Loucy (cell line): Measurements from ENCODE around the gene CAVIN3.

Source experiments
- EZH2phosphoT487 ChIP-seq: fragments of 200-600 bp; IDR thresholded peaks from 2 replicates; pipeline ENCODE4 v1.6.1; 2018; ENCODE audit warnings: antibody characterized with exemption, mild to moderate bottlenecking, moderate library complexity, borderline replicate concordance
- TF ChIP-seq, protein P1 (sequence below): fragments of 200-600 bp; sonication (generic); conservative IDR thresholded peaks from 2 replicates; pipeline ENCODE4 v1.5.1; 2014; ENCODE audit warnings: mild to moderate bottlenecking, antibody characterized with exemption, low read length

GRCh38 chr11:6326985-6327384, 6.7 kb upstream of the CAVIN3 start:
- TF ChIP-seq, protein P1, sequence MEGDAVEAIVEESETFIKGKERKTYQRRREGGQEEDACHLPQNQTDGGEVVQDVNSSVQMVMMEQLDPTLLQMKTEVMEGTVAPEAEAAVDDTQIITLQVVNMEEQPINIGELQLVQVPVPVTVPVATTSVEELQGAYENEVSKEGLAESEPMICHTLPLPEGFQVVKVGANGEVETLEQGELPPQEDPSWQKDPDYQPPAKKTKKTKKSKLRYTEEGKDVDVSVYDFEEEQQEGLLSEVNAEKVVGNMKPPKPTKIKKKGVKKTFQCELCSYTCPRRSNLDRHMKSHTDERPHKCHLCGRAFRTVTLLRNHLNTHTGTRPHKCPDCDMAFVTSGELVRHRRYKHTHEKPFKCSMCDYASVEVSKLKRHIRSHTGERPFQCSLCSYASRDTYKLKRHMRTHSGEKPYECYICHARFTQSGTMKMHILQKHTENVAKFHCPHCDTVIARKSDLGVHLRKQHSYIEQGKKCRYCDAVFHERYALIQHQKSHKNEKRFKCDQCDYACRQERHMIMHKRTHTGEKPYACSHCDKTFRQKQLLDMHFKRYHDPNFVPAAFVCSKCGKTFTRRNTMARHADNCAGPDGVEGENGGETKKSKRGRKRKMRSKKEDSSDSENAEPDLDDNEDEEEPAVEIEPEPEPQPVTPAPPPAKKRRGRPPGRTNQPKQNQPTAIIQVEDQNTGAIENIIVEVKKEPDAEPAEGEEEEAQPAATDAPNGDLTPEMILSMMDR, result no peak
- TF ChIP-seq EZH2phosphoT487, result no peak
